ENCODE measurements around the gene TAF10.

Gene TAF10

GRCh38 chr11:6576471-6577373 lies 35.3 kb downstream of the TAF10 start:
- DNase-seq (ENCODE audit: low read depth) = no peak

GRCh38 chr11:6574816-6575715 lies 37.0 kb downstream of the TAF10 start:
- no peak for DNase-seq (ENCODE audit: low read depth)

- no peak for DNase-seq (ENCODE audit: low read depth)
Observed at GRCh38 chr11:6572215-6572614, 39.8 kb downstream of the TAF10 start.

- DNase-seq (ENCODE audit: low read depth) = no peak
Observed at GRCh38 chr11:6571434-6572008, 40.5 kb downstream of the TAF10 start.

- DNase-seq (ENCODE audit: low read depth) = no peak
Observed at GRCh38 chr11:6570691-6571427, 41.2 kb downstream of the TAF10 start.

- no peak for DNase-seq (ENCODE audit: low read depth)
Observed at GRCh38 chr11:6569706-6570105, 42.3 kb downstream of the TAF10 start.

- DNase-seq (ENCODE audit: low read depth) = no peak
Observed at GRCh38 chr11:6568191-6568918, 43.7 kb downstream of the TAF10 start.

- no peak for DNase-seq (ENCODE audit: low read depth)
Observed at GRCh38 chr11:6567371-6567745, 44.7 kb downstream of the TAF10 start.

GRCh38 chr11:6566704-6567370 lies 45.2 kb downstream of the TAF10 start:
- DNase-seq (ENCODE audit: low read depth) = no peak

- DNase-seq (ENCODE audit: low read depth) = no peak
Observed at GRCh38 chr11:6565988-6566703, 45.9 kb downstream of the TAF10 start.

GRCh38 chr11:6565325-6565724 lies 46.7 kb downstream of the TAF10 start:
- no peak for DNase-seq (ENCODE audit: low read depth)

- DNase-seq (ENCODE audit: low read depth) = no peak
Observed at GRCh38 chr11:6563667-6564066, 48.3 kb downstream of the TAF10 start.

- DNase-seq (ENCODE audit: low read depth) = no peak
Observed at GRCh38 chr11:6563121-6563619, 48.8 kb downstream of the TAF10 start.

- DNase-seq (ENCODE audit: low read depth) = no peak
Observed at GRCh38 chr11:6561288-6561687, 50.7 kb downstream of the TAF10 start.

All from stimulated activated CD8-positive, alpha-beta memory T cell treated with anti-CD3 and anti-CD28 coated beads, Interleukin-15, amount 100 ng/mL, for 1 hour (primary cell).